CD4-positive, alpha-beta T cell treated with Interleukin-1 beta for 1 hour (primary cell): ENCODE data around the gene RHOD.
A peak's percentile ranks its signal among the peaks of the same experiment; 100 is the strongest.

Source experiments
- DNase-seq, 2 donors: peaks; one replicate each; pipeline ENCODE4 v3.0.0-alpha.2; 2020 to 2022

The RHOD gene

DNA sequence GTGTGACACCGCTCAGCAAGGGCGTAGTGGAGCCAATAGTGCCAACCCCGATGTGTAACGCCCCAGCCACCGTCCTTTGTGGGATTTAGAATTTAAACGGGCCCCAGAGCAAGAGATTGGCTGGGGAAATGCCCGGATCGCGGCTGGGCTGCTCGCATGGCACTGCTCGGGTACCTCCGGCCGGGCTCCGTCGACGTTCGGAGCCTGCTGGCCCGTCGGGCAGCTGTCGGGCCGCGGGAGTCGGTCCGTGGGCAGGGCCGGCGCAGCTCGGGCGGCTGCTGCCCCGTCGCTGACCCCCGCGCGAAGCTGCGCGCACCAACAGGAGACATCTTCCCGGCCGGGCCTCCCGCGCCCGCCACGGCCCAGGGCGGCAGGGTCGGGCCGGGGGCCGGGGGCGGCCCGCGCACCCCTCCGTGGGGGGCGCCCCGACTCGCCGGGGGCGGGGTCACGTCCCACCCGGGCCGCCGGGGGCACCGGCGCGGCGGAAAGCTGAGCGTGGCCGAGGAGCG, 61.1 kb downstream of the RHOD start:
- peak; percentile 38 to 52 for DNase-seq

DNA sequence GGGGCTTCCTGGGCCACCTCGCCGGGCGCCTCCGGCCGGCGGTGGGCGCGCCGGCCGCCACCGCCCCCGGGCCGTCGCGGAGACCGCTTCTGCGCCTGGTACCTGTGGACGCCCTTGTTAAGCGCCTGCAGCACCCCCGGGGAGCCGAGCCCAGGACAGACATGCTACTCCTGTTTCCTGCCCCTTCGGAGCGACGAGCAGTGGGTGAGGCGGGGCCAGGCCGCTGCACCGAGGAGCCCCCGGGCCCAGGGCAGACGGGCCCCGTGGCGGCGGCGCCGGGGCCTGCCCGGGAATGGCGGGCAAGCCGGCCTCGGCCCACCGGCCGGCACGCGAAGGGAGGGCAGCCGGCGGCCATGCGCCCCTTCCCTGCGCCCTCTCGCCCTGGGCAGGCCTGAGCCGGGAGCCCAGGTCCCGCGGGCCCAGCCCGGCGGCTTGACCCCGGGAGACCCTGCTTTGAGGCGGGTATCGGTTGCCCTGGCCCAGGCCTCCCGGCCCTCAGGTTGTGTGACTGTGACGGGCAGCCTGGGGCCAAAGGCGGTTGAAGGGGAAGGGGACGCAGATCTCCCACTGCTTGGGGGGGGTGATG, 61.6 kb downstream of the RHOD start:
- DNase-seq: peak; percentile 53 to 61

- peak; percentile 98 to 100 for DNase-seq
Measured at GRCh38 chr11:67118801-67119584, 62.3 kb downstream of the RHOD start, which contains the start of gene KDM2A. TSS of gene KDM2A (plus strand) at chr11:67119263. CDS start at chr11:67121317, 2,054 bp downstream.

DNA sequence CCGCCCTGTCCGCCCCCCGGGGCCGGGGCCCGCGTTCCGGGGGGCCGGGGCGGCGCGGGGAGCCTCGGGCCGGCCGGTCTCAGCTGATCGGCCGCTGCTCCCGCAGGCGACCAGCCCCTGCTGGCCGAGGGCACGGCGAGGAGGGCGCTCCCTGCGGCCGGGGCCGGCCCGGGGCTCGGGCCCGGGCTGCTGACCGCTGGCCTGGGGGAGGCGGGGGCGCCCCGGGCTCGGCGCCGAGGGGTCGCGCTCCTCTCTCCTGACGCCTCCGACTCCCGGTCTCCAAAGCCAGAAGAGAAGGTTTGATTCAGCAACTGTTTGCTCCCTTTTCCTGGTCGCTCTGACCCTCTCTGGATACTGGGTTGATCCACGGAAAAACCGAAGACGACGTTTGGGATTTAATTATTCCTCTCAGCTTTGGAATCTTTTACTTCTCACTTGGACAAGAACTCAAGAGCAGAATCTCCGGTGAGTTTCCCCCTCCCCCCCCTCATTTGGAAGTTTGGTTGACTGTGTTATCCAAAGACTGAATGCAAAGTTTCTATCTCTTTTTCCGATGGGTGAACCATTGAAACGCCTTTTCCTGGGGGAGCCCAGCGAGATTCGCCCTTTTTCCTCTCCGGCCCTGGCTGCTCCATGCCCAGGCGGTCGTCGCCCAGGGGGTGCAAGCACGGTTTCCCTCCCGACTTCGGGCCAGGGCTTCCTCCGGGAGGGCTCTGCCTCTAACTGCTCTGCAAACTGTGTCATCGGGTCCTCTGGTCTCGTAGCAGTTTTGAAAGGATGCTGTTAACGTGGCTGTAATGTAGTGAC, 63.1 kb downstream of the RHOD start:
- peak in 1 of 2 donors; percentile 25 for DNase-seq

- DNase-seq: no peak
Measured at GRCh38 chr11:67120456-67120855, 63.8 kb downstream of the RHOD start.

DNA sequence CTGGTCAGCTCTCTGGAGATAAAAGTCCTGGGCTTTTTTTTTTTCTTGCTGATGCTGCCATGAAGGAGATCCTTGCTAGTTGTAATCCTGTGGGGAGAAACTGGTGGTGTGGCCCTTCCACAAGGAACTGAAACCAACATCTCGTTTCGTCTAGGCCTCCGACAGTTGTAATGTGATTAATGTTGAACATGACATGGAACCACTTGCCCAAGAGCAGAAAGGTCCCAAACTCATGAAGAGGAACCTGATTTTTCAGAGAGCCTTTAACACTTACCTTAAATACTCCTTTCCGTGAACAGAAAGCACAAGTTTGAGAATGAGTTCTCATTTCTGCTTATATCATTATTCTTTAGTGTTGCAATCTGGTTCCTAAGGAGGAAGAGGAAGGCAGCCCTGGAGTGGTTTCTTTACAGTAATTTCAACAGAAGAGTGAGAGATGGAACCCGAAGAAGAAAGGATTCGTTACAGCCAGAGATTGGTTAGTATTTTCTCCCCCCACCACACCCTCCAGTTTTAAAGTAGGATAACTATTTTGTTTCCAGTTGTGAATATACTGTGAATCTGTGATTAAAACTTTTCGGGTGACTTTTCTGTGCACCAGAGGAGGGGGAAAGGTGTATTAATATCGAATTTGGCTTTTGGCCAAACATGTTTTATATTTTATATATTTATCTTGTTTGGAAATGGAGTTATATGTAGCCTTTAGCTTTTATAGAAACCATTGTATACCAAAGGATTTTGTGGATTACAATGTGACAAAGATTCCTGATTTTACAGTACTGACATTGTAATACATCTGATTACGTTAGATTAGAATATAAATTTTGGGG, 64.4 kb downstream of the RHOD start:
- peak; percentile 34 to 55 for DNase-seq
